Adrenal gland (tissue), 12 donors: ENCODE data around the gene MYO1B. TPM values are rescaled to one million over a fixed set of nuclear protein-coding genes. Genes with fewer than 3 reads are reported as not detected.

ENCODE experiments used
- DNase-seq, 7 donors: peaks; one replicate each; pipeline ENCODE4 v3.0.0-alpha.2; 2019 to 2020
- H3K27ac ChIP-seq, 5 donors: fragments of 200-600 bp; sonication (generic) in 4 of 5; 1 replicate in 3 of 5; 2 replicates in 2 of 5; pipeline versions ENCODE4 v1.5.1 to v1.8.0; 2016 to 2020; ENCODE audit warnings: mild to moderate bottlenecking in 1 of 5
- H3K27me3 ChIP-seq: fragments of 200-600 bp; 2 replicates; pipeline ENCODE4 v1.8.0; 2021
- H3K36me3 ChIP-seq, 2 donors: fragments of 200-600 bp; replicated peaks in 1 of 2; 1 replicate in 1 of 2; 2 replicates in 1 of 2; pipeline versions ENCODE4 v1.5.1 to v1.8.0; 2018 to 2022
- H3K4me1 ChIP-seq, 2 donors: fragments of 200-600 bp; replicated peaks in 1 of 2; 1 replicate in 1 of 2; 2 replicates in 1 of 2; pipeline versions ENCODE4 v1.5.1 to v1.8.0; 2018 to 2021
- H3K4me3 ChIP-seq, 4 donors: fragments of 200-600 bp; sonication (generic) in 3 of 4; one replicate each; pipeline ENCODE4 v1.5.1; 2016 to 2018
- H3K9me3 ChIP-seq, 3 donors: fragments of 200-600 bp; sonication (generic) in 1 of 3; replicated peaks in 1 of 3; 1 replicate in 2 of 3; 2 replicates in 1 of 3; pipeline versions ENCODE4 v1.5.1 to v1.8.0; 2016 to 2021
- CTCF ChIP-seq, 6 experiments: fragments of 450-650 bp in 4 of 6; fragments of 200-600 bp in 2 of 6; sonication (generic) in 1 of 6; IDR thresholded peaks; 1 replicate in 5 of 6; 2 replicates in 1 of 6; pipeline versions ENCODE4 v1.5.1 to v1.8.0; 2016 to 2021; ENCODE audit warnings: antibody characterized with exemption in 6 of 6, mild to moderate bottlenecking in 2 of 6, moderate library complexity in 1 of 6
- POLR2A ChIP-seq, 2 donors: fragments of 450-650 bp; IDR thresholded peaks; one replicate each; pipeline ENCODE4 v1.6.1; 2017; ENCODE audit warnings: antibody characterized with exemption in 2 of 2, mild to moderate bottlenecking in 2 of 2, moderate library complexity in 1 of 2
- WGBS, 4 donors: extraction: QIAGEN DNeasy Blood & Tissue Kit in 2 of 4; methylation state at CpG; one replicate each; pipeline versions ENCODE4 v1.1.5 to v1.1.7; 2013 to 2017; 5-methylcytosine and 5-hydroxymethylcytosine counted together
- intact Hi-C, 2 donors: fragments of 100-400 bp; cut with DNase I; formaldehyde crosslinking; loops; one replicate each; pipeline versions ENCODE4 v1.14.1 to v1.15.0; 2022 to 2023
- polyA plus RNA-seq, 3 donors: library from polyadenylated mRNA; stranded (reverse); fragments of 200-250 nt in 2 of 3; fragments of 350-450 nt in 1 of 3; fragmentation: Illumina TruSeq in 1 of 3; extraction: RNeasy Lipid Tissue Mini Kit (QIAGEN cat#74804) in 1 of 3; gene quantifications; one replicate each; pipeline ENCODE4 v1.2.3, GENCODE V29; 2013 to 2014
- total RNA-seq, 9 donors: library from RNA; depleted of rRNA in 4 of 9; stranded (reverse); fragments of >200 nt in 4 of 9; fragments of 120-200 nt in 1 of 9; fragmentation: NEBNext Ultra II Directional in 1 of 9; extraction: Animal tissue kit (Norgen Biotek cat#: 25700) in 1 of 9; gene quantifications; one replicate each; pipeline versions ENCODE4 v1.1.0 to v1.2.4, GENCODE V29; 2013 to 2023
- donor health status: healthy with polysubstance abuse.
- donor health status: Bipolar disorder and iron deficiency.
- donor health status: DM: yes; HTN: yes; CAD: no.
- donor health status: DM: no; HTN: no; CAD: no.
- donor health status: DM: no; HTN: no; CAD: no.
- donor health status: DM: yes; HTN: yes; CAD: no.

MYO1B gene
- total and polyA plus RNA-seq, 12 donors = 6.9 to 24.0 (median 14.0) TPM

- no peak for TF ChIP-seq CTCF (IDR thresholded peaks at IDR 0.05)
- TF ChIP-seq POLR2A (IDR thresholded peaks at IDR 0.05) = no peak
- H3K4me3 ChIP-seq = no peak overlapping the region
- H3K4me1 ChIP-seq = peaks cover 0 to 16% of the 10 kb centered on the region in 2 donors
- intact Hi-C loops = no loop called here
- H3K36me3 ChIP-seq = no peaks in the 10 kb centered on the region
- peak in 6 of 7 donors; percentile 17 to 65 (median 45) for DNase-seq
- peak overlapping the region in 1 of 5 donors; percentile 63 for H3K27ac ChIP-seq
- no peaks in the 10 kb centered on the region for H3K9me3 ChIP-seq
- no peaks in the 10 kb centered on the region for H3K27me3 ChIP-seq
- 16 to 44% (median 34%) methylated on average over 2 of the region's 2 CpGs for WGBS, 4 donors
Observed at GRCh38 chr2:191463790-191464189, 218.6 kb downstream of the MYO1B start.

DNA sequence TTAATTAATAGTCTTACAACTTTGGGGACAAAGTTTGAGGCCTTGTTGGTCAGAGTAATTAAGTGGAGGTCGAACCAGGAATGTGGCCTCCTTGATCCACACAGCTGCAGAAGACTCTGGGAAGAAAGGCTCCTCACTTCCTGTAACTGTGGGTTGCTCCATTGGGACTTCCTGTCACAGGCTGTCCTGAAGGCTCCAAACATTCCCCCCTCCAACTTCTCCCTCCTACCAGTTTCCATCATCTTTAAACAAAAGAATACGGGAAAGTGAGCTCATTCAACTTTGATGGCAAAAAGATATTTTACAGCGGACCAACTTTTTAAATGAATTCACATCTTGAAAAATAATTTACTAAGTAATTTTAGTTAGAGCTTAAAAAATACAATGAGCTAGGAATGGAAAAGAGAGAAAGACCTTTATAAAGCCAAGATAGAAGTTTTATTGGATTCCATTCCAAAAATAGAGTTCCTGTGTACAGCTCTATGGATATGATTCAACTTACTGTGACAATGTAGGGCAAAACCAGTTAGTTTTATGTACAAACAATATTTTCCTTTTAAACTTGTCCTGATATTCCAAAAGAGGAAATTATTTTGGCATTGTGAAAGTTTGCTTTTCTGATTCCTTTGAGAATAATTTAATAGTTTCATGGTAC lies 220.7 kb downstream of the MYO1B start:
- intact Hi-C loops = no loop called here
- H3K27ac ChIP-seq = peak overlapping the region in 2 of 5 donors; percentile 13 to 50
- peak in 5 of 7 donors; percentile 9 to 60 (median 28) for DNase-seq
- TF ChIP-seq CTCF (IDR thresholded peaks at IDR 0.05) (no peak), POLR2A (IDR thresholded peaks at IDR 0.05) (no peak)
- no peaks in the 10 kb centered on the region for H3K9me3 ChIP-seq
- no peaks in the 10 kb centered on the region for H3K36me3 ChIP-seq
- H3K27me3 ChIP-seq = no peaks in the 10 kb centered on the region
- no peak overlapping the region for H3K4me3 ChIP-seq
- 52 to 72% (median 68%) methylated on average over 3 of the region's 3 CpGs for WGBS, 4 donors
- H3K4me1 ChIP-seq = peaks cover 0 to 16% of the 10 kb centered on the region in 2 donors

GRCh38 chr2:191467113-191467512 lies 221.9 kb downstream of the MYO1B start:
- Histone ChIP-seq H3K27ac (peak overlapping the region in 2 of 5 donors; percentile 26 to 65), H3K9me3 (no peaks in the 10 kb centered on the region), H3K27me3 (no peaks in the 10 kb centered on the region), H3K4me3 (no peak overlapping the region), H3K4me1 (peaks cover 0 to 16% of the 10 kb centered on the region in 2 donors), H3K36me3 (no peaks in the 10 kb centered on the region)
- no peak for DNase-seq
- 75 to 90% (median 80%) methylated on average over 4 to 5 of the region's 5 CpGs for WGBS, 4 donors
- TF ChIP-seq CTCF (IDR thresholded peaks at IDR 0.05) (no peak), POLR2A (IDR thresholded peaks at IDR 0.05) (no peak)
- intact Hi-C loops = no loop called here

GRCh38 chr2:191470306-191470705 lies 225.1 kb downstream of the MYO1B start:
- intact Hi-C loops = no loop called here

More at GRCh38 chr2:191470306-191470705, 225.1 kb downstream of the MYO1B start:
- DNase-seq = no peak
- no peaks in the 10 kb centered on the region for H3K27me3 ChIP-seq
- no peak overlapping the region for H3K4me3 ChIP-seq
- H3K27ac ChIP-seq = no peak overlapping the region
- TF ChIP-seq CTCF (IDR thresholded peaks at IDR 0.05) (no peak), POLR2A (IDR thresholded peaks at IDR 0.05) (no peak)
- peaks cover 0 to 9% of the 10 kb centered on the region in 2 donors for H3K4me1 ChIP-seq
- no peaks in the 10 kb centered on the region for H3K9me3 ChIP-seq
- no peaks in the 10 kb centered on the region for H3K36me3 ChIP-seq
